Left kidney (tissue), 2 donors: Measurements from ENCODE around the gene BABAM2. TPM values are rescaled to one million over a fixed set of nuclear protein-coding genes. Genes with fewer than 3 reads are reported as not detected.
"Not testable (repeated sequence)": the region's sequence is repeated elsewhere in the genome, so short reads cannot be mapped to it uniquely, and the experiment has no call there.

Source experiments
- DNase-seq: peaks from one replicate; pipeline ENCODE4 v3.0.0-alpha.2; 2013
- polyA plus RNA-seq: library from polyadenylated mRNA; unstranded; fragments of 120-200 nt; gene quantifications from one replicate; pipeline ENCODE4 v1.2.1, GENCODE V29; 2013; ENCODE audit not compliant: insufficient read length

BABAM2 gene
- polyA plus RNA-seq, 1 donor: 55.7 TPM

DNA sequence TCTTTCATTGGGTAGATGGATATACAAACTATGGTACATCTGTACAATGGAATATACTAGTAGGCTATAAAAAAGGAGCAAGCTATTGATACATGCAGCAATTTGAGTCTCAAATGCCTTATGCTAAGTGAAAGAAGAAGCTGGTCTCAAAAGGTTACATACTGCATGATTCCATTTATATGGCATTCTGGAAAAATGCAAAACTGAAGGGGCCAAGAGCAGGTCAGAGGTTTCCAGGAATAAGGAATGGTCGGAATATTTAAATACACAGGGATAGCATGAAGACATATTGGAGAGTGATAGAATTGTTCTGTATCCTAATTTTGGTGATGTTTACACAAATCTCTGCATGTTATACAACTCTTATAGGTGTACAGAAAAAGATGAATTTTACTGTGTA lies 85.8 kb downstream of the BABAM2 start:
- no peak for DNase-seq

DNA sequence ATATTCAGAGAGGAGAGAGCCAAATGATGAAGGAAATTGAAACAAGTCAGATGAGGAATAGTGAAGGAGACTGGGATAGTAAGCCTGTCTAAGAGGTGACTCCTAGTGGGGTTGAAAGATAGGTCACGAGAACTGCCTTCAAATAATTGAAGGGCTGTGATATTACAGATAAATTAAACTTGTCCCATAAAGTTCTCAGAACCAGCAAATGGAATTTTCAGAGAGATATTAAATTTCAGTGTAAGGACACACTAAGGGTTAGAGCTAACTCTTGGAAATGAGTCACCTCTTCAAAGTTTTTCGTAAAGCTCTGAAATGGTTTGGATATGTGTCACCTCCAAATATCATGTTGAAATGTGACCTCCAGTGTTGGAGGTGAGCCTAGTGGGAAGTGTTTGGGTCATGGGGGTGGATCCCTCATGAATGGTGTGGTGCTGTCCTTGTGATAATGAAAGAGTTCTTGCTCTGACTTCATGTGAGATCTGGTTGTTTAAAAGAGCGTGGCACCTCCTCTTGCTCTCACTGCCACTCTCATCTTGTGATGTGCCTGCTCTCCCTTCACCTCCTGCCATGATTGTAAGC lies 87.3 kb downstream of the BABAM2 start:
- no peak for DNase-seq

- not testable (repeated sequence) for DNase-seq
These were observed 88.2 kb downstream of the BABAM2 start for GRCh38 chr2:27978761-27979160.

DNA sequence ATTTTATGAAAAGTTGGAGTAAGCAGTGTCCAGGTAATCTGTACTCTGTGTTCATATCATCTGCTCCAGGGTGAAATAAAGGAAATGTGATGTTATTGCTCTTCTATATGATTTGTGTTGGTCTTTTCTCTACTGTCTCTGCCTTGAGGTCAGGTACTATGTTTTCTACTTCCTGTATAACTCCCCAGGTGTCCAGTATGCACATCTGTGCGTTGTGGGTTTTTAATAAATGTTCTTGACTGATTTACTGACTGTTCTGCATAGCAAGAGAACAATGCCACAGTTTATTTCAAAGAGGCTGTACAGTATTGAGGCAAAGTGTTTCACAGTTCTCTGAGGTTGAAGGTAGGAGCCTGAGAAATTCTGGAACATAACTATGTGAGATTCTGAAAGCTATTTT lies 89.7 kb downstream of the BABAM2 start:
- no peak for DNase-seq

GRCh38 chr2:27984153-27984552 lies 93.6 kb downstream of the BABAM2 start:
- DNase-seq: no peak

DNA sequence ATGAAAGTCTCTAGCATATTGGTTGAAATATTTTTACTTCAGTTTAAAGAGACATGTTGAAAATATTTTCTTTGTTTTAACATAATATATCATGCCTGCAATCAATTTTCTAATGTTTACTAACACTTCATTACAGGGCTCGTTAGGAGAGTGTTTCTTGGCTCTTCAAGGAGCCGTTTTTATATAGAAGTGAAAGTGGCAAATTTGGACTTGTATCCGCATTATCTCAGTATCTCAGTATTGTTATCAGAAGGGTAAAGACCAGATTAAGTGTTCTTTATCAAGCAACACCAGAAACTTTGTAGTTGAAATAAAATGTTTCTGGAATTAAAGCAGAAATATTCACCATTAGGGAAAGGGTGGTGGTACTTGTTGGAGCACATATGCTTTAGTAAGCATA lies 97.8 kb downstream of the BABAM2 start:
- no peak for DNase-seq

- no peak for DNase-seq
These were observed 98.2 kb downstream of the BABAM2 start for GRCh38 chr2:27988718-27989117.

- no peak for DNase-seq
These were observed 98.6 kb downstream of the BABAM2 start for GRCh38 chr2:27989149-27989548.

DNA sequence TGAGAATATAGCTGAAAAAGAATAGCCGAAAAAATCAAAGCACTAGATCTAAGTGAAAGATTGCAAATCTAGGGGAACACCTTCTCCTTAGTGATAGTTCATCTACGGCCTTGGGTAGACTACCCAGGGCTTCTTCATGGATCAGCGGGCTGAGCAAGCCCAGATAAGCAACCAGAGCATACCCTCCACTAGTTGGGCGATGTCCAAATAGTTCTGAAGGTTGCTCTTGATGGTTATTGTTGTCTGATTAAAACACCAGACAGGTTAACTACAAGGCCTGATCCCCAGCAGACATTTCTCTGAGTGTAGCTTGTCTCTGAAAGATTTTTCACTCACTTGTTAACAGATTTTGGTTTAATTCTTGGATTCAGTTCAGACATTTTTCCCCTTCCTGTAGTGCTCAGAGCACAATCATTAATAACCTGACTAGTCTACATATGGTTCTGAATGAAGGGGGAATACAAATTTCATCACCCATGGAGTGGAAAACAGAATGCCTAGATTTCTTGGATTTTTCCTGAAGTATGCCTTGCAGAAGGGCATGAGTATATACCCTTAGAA lies 99.6 kb downstream of the BABAM2 start:
- DNase-seq: no peak

DNA sequence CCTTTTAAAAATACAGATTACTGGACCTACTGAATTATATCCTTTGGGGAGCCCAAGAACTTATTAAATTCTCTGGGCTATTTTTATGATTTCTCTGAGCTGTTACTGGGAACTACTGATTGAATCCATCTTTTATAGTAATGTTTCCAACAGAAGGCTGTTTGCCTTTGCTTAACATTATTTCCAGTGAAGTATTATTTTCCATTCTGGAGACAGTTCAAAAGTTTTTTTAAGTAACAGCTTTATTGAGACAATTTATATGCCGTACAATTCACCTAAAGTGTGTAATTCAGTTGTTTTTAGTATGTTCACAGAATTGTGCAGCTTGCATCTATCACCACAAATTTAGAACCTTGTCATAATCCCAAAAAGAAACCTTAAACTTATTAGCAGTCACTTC lies 100.6 kb downstream of the BABAM2 start:
- DNase-seq: no peak

DNA sequence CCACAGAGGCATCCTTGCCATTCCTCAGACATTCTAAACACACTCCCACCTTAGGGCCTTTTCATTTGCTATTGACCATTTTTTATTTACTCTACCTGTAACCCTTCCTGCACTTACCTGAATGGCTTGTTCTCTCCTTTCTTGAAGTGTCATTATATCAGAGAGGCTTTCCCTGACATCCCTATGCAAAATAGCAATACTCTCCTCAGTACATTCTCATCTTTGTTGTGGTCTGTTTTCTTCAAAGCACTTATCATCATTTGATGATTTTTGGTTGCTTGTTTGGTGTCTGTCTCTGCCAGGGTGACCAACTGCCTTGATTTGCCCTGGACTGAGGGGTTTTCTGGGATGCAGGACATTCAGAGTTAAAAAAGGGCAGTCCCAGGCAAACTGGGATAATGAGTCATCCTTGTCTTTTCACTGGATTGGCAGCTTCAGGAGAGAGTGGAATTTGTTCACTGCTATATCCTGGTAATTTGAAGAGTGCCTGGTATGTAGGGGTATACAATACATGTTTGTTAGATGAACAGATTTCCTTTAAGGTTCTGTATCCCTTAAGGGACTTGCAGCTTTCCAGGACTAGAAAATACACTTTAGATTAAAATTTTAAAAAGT lies 102.4 kb downstream of the BABAM2 start:
- no peak for DNase-seq

- no peak for DNase-seq
These were observed 102.9 kb downstream of the BABAM2 start for GRCh38 chr2:27993402-27993787.

DNA sequence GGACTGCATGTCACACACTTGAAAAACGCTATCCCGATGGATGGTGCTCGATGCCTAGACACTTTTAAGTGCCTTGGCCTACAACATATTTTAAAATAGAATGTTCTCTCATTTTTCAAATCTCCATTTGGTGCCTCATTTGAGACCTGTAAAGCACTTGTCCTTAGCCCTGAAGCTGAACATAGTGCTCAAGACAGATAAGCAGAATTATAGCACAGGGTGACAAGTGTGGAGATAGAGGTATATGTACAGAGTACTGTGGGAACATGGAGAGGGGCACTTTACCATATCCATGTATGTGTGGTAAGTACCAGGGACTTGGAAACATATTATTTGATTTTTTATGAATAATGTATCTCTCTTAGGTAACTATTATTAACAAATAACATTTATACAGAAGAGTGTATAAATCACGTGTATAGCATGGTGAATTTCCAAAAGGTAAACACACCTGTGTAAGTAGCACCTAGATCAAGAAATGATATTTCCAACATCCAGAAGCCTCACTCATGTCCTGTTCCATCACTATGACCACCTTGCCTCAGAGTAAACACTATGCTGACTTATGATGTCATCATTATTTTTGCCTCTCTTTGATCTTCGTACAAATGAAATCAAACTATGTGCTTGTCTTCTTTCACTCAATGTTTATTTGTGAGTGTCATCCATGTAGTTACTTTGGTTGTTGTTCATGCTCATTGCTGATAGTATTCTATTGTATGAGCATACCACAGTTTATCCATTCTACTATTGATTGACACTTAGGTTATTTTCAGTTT lies 103.6 kb downstream of the BABAM2 start:
- DNase-seq: no peak

GRCh38 chr2:27996156-27996922 lies 105.8 kb downstream of the BABAM2 start:
- no peak for DNase-seq

GRCh38 chr2:28000287-28000686 lies 109.8 kb downstream of the BABAM2 start:
- no peak for DNase-seq

- no peak for DNase-seq
These were observed 111.7 kb downstream of the BABAM2 start for GRCh38 chr2:28002181-28002580.

- no peak for DNase-seq
These were observed 113.6 kb downstream of the BABAM2 start for GRCh38 chr2:28004086-28004485.

DNA sequence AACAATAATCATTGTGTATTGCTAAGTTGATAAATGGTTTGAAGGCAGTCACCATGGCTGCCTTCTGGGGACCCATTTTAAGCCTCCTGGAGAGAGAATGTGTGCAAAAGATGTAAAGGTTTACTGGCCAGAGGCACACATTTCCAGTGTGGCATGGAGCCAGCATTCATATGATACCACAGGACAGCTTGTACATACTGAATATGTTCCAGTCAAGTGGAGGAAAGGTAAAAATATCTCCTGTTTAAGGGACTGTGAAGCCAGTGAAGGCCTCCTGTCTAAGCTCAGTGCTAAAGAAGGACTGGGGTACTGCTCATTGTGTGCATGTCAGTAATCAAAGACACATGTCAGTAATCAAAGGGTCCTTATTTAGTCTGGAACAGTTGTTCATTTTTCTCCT lies 119.2 kb downstream of the BABAM2 start:
- DNase-seq: no peak

- no peak for DNase-seq
These were observed 120.8 kb downstream of the BABAM2 start for GRCh38 chr2:28011322-28011737.

DNA sequence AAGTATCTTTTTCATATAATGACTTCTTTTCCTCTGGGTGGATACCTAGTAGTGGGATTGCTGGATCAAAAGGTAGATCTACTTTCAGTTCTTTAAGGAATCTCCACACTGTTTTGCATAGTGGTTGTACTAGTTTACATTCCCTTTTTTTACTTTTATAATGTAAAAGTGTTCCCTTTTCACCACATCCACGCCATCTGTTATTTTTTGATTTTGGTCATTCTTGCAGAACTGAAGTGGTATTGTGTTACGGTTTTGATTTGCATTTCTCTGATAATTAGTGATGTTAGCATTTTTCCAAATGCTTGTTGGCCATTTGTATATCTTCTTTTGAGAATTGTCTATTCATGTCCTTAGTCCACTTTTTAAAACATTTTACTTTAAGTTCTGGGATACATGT lies 127.9 kb downstream of the BABAM2 start:
- not testable (repeated sequence) for DNase-seq

GRCh38 chr2:28019521-28019920 lies 129.0 kb downstream of the BABAM2 start:
- DNase-seq: not testable (repeated sequence)

DNA sequence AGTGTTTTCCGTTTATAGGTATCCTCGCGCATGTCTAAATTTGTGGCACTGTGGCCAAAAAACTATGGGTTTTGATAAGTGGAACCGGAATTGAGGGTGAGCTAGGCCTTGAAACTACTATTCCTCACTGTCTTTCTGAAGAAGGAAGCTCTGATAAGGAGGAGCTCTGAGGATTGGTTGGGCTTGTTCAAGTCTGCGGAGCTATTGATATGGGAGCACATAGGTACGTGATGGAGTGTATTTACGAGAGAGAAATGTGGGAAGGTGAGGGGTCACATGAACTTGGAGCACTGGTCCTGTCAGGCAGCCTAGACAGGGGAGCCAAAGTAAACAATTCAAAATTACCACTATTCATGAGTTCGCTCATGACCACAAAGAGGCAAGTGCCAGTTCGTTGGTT lies 131.4 kb downstream of the BABAM2 start:
- no peak for DNase-seq

DNA sequence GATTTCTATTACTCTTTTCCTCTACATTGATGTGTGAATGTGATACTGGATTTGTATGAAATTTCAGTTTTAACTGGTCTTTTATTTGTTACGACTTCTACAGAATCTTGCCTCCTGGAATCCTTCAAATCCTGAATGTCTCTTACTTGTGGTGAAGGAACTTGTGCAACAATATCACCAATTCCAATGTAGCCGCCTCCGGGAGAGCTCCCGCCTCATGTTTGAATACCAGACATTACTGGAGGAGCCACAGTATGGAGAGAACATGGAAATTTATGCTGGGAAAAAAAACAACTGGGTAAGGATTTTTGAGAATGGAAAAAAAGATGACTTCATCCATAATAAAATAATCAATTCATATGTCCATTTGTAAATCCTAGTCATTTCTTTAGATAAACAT lies 134.6 kb downstream of the BABAM2 start:
- DNase-seq: no peak
